HG03521 (cell line): ENCODE data around the gene H1-8.
"Not testable (repeated sequence)": the region's sequence is repeated elsewhere in the genome, so short reads cannot be mapped to it uniquely, and the experiment has no call there.

Source experiments
- ATAC-seq: cut with Tn5 transposase; IDR thresholded peaks from one replicate; pipeline ENCODE4 v1.9.1; 2021; ENCODE audit warnings: mild to moderate bottlenecking, moderate library complexity; ENCODE audit not compliant: unreplicated experiment

H1-8 gene

DNA sequence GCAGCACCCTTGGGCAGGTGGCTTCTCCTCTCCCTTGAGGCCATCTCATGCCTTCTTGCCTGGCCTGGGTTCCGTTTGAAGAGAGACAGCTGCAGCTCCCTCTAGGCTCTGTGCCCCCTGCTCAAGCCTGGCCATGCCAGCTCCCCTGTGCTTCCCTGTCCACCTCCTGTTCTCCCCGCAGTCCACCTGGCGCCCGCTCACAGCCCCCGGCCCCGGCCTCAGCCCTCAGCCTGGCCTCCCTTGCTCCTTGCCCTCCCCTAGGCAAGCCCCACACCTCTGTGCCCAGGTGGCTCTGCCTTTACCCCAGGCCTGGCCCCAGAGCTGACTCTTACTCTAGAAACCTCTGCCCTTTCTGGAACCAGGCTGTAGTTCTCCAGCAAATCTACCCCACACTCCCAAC, 28.4 kb upstream of the H1-8 start:
- no peak for ATAC-seq

DNA sequence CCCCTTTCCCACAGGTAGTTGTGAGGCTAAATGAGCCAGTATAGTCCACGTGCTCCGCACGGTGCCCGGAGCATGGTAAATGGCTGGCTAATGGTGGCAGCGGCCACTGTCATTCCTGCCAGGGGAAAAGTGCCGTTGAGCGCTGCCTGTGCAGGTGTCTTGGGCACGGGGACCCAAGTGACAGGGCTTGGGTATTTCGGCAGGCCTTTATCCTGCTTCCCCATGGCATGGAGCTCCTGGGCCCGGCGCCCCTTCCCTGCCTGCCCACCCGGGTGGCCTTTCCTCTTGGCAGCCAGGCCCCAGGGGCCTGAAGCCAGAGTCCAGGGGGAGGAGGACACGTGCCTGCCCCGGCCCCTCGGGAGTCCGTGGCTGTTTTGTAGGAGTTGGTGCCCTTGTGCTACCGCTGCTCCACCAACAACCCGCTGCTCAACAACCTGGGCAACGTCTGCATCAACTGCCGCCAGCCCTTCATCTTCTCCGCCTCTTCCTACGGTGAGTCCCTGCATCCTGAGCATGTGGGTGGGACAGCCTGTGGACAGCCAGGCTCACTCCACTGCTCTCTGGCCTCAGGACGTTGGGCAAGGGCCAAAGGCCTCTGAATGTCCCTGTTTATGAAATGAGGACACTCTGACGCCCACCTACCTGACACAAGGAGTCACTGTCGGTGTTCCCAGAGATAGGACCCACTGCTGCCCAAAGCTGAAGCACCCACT, 27.7 kb upstream of the H1-8 start:
- not testable (repeated sequence) for ATAC-seq

DNA sequence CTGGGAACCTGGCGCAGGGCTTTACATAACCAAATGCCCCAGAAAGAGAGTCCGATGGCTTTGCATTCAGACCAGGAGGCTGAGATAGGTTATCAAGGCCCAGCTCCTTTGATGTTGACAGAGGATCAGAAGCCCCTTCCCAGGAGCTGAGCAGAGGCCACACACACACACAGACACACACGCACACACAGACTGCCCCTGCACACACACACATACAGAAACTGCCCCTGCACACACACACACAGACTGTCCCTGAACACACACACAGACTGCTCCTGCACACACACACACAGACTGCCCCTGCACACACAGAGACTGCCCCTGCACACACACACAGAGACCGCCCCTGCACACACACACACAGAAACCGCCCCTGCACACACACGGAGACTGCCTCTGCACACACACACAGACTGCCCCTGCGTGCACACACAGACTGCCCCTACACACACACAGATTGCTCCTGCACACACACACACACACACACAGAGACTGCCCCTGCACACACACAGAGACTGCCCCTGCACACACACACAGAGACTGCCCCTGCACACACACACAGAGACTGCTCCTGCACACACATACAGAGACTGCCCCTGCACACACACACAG, 27.0 kb upstream of the H1-8 start:
- not testable (repeated sequence) for ATAC-seq

DNA sequence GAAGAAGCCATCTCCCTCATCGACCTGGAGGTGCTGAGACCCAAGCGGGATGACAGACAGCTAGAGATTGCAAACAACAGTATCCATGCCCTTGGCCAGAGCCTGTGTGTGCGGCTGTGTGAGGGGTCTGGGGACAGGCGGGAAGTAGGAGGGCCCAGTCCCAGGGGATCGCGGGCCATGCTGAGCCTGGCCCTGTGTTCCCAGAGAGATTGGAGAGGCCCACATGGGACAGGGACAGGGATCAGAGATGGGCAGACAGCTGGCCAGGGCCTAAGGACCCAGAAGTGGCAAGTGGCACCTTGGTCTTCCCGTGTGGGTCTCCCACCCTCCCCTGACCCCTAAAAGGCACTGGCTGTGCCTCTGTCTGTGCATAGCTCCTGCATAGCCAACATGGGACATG, 25.5 kb upstream of the H1-8 start:
- ATAC-seq = no peak

DNA sequence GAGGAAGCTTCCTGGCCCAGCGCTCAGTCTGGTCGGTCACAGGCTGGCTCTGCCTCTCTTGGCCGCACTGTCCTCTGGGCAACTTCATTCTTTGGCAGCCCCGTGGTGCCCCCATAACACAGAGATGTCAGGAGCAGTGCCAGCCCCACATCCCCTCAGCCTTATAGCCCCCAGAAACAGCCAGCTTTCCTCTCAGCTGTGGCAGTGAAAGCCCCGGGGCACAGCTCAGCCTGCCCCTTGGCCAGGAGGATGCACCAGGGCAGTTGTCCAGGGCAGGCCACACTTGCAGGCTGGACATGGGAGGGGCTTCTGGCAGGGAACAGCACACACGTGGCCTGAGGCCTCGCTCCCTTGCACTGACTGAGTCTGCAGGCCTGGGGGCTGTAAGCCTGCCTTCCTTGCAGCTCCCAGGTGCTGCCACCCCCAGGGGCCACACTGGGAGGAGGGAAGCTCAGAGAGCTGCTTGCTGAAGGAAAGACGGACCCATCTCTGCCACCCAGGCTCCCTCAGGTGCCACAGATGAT, 24.9 kb upstream of the H1-8 start:
- no peak for ATAC-seq

DNA sequence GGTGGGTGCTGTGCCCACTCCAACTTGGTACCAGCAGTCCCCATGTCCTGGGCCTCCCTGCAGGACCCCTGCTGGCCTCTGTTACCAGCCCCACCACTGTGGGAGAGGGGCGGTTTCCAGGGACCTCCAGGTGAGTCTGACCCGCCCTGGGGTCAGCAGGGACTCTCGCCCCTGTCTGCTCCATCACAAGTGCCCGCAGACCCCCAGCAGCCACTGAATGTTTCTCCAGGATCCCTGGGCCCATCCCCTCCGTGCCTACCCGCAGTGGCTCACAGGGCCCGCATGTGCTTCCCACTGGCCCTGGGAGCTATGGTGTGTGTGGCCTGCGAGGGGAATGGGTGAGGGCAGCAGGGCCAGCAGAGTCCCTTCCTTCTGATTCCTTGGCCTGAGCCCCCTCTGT, 24.4 kb upstream of the H1-8 start:
- ATAC-seq = no peak

DNA sequence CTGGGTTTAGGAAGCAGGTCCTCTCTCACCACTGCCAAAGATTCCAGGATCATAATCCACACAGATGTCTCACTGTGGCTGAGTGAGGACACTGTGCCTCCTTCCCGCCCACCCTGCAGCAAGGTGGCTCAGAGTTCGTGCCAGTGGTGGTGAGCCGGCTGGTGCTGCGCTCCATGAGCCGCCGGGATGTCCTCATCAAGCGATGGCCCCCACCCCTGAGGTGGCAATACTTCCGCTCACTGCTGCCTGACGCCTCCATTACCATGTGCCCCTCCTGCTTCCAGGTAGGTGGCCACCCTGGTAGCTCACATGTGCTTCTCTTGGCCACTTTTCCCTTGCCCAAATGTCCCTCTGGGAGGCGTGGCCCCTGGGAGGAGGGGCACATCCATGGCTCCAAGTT, 23.5 kb upstream of the H1-8 start:
- ATAC-seq = no peak

DNA sequence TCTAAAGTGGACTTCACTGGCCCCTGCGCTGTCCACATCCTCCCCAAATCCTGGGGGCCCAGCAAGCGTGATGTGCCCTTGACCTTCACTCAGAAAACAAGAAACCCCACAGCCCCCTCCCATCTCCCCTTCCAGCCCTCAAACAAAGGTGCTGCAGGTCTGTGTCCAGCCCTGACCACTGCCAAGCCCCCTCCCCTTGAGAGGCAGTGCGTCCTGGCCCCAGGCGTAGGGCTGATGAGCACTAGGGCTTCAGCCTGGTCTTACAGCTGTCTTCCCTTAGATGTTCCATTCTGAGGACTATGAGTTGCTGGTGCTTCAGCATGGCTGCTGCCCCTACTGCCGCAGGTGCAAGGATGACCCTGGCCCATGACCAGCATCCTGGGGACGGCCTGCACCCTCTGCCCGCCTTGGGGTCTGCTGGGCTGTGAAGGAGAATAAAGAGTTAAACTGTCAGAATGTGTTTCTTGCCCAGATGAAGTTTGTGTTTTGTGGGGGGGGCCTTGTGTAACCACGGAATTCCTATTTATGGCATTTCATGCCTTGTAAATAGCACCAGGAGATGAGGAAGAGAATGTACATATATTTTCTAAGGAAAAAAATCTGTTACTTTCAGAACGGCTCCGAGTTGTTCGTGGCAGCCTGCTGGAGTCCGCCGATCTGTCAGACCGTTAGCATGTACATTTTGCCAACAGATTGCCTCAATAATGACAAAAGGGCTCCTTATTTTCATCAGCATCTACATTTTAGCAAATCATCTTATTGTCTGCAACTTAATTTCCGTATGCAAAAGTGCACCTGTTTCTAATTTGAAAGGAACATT, 22.9 kb upstream of the H1-8 start:
- ATAC-seq = no peak

DNA sequence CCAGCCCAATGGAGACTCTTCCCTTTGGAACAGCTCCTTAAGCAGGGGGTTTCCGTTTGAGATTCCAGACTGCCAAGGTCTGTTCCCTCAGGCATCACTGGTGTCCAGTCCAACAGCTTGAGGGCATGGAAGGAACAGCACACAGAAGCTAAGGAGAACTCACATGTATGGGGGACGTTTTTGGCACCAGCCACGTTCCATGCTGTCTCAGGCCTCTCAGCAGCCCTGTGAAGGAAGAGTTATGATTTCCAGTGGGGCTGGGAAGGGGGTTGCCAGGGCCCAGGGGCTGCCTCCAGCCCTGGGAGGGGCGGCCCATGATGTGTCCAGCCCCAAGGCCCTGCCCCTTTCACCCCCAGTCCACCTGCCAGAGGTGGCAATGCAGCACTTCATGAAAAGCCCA, 22.0 kb upstream of the H1-8 start:
- no peak for ATAC-seq

DNA sequence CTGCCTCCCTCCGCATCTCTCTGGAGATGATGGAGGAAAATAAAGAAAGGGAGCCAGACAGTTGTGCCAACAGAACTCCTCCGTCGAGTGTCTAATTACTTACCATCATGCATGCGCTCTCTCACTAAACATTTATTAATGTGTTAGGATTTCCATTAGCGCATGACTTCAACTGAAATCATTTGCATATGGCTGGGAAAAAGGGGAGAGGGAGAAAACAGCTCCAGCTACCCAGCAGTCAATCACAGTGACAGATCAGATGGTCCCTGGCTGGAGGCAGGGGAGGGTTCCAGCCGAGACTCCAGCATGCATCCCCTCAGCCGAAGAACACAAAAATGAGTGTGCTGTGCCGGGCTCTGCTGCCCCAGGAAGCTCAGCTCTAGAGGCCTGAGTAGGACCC, 21.4 kb upstream of the H1-8 start:
- no peak for ATAC-seq

DNA sequence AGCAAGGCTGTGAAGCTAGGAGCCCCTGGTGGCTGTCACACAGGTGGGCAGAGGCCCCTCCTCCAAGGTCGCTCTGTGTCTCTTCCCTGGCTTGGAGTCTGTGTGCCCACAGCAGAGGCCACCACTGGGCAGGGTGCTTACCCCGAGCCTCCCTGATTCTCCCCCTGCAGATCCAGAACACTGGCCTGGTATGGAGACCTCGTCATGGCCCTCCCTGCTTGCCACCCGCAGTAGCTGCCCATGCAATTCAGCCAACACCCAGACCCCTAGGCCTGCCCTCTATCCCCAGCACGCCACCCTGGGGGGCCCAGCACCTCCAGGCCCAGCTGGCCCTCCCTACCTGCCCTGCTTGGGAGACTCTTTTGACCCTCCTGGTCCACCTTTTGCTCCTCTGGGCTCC, 20.0 kb upstream of the H1-8 start:
- no peak for ATAC-seq

DNA sequence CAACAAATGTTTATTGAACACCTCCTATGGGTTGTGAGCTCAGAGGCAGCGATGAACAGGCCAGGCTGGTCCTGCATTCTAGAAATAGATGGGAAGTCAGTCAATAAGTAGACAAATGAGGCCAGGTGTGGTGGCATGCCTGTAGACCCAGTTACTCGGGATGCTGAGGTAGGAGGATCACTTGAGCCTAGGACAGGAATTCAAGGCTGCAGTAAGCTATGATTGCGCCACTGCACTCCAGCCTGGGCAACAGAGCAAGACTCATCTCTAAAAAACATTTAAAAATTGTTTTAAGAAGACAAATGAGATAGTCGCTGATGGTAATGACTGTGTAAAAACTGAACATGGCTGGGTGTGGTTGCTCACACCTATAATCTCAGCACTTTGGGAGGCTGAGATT, 18.9 kb upstream of the H1-8 start:
- no peak for ATAC-seq

DNA sequence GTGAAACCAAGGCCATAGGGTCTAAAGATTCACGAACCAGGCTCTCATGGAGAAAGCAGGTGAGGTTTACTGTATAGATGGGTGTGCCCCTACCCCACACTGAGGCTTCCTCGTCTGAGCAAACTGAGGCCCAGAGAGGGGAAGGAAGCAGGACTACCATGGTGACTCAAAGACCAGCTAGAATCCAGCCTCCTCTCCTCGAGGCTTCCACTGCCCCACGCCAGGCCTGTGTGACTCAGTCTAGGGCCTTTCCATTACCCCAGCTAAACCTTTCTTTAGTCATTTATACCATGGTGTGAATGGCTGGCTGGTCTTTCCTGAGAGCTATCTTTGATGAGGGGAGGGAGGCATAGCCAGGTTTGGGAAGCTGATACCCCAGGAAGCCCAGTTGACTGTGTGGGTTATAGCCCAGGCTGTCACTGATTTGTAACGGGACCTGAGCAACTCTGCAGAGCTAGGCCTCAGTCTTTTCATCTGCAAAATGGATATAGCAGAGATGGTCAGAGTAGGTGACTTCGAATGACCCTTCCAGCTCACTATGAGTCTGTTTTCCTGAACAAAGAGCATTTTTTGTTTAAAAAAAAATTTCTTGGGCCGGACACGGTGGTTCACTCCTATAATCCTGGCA, 17.5 kb upstream of the H1-8 start:
- no peak for ATAC-seq

DNA sequence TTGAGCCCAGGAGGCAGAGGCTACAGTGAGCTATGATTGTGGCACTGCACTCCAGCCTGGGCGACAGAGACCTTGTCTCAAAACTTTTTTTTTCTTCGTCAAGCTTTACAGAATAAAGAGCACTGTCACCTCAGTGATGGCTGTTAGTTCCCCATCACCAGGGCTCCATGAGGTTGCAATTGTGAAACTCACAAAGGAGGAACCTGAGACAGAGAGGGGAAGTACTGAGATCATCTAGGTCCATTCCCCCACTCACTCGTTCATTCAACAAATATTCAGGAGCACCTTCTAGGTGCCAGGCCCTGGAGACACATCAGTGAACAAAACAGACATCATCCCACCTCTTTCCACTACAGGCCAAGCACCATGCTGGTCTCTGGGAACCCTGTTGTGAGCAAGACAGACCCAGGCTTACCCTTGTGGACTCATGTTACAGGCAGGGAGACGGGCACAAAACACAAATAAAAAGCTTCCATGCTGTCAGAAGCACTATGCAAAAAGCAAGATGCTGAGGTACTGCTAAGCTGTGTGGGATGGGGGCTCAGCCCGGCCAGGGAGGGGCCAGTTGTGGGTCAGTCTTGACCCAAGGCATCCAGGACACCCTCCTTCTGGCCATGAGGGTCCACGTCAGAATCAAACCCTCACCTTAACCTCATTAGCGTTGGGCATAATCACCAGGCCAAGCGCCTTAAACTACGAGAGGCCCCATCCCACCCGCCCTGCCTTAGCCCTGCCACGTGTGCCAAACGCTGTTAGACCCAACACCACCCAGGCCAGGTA, 16.7 kb upstream of the H1-8 start:
- peak; percentile 84 for ATAC-seq

DNA sequence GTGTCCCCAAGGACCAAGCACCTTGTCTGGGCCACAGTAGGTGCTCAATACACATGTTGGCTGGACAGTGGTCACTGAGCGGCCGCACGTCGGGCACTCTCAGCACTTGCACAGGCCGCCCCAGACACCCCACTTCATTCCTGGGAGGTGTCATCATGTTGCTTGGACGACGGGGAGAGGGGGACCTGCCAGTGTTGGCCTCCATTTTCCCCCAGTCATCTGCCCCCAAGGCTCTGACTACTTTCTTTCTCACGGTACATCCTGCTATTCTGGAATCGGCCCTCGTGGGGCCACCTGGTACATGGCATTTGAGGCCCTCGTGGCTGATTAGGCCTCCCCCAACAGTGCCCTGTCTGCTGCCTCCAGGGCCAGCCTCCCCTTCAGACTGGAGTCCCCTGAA, 15.7 kb upstream of the H1-8 start:
- ATAC-seq = no peak

DNA sequence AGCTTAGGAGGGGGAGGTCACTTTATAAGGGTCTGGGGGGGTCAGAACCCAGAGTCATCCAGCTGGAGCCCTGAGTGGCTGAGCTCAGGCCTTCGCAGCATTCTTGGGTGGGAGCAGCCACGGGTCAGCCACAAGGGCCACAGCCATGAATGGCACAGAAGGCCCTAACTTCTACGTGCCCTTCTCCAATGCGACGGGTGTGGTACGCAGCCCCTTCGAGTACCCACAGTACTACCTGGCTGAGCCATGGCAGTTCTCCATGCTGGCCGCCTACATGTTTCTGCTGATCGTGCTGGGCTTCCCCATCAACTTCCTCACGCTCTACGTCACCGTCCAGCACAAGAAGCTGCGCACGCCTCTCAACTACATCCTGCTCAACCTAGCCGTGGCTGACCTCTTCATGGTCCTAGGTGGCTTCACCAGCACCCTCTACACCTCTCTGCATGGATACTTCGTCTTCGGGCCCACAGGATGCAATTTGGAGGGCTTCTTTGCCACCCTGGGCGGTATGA, 14.3 kb upstream of the H1-8 start, which contains the start of gene RHO:
Gene RHO, plus strand, starts transcription at position 51 of the 512 bp plus-strand sequence. Its CDS starts 95 bp downstream, at position 146.
- ATAC-seq = no peak

DNA sequence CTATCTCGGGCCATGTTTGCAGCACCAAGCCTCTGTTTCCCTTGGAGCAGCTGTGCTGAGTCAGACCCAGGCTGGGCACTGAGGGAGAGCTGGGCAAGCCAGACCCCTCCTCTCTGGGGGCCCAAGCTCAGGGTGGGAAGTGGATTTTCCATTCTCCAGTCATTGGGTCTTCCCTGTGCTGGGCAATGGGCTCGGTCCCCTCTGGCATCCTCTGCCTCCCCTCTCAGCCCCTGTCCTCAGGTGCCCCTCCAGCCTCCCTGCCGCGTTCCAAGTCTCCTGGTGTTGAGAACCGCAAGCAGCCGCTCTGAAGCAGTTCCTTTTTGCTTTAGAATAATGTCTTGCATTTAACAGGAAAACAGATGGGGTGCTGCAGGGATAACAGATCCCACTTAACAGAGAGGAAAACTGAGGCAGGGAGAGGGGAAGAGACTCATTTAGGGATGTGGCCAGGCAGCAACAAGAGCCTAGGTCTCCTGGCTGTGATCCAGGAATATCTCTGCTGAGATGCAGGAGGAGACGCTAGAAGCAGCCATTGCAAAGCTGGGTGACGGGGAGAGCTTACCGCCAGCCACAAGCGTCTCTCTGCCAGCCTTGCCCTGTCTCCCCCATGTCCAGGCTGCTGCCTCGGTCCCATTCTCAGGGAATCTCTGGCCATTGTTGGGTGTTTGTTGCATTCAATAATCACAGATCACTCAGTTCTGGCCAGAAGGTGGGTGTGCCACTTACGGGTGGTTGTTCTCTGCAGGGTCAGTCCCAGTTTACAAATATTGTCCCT, 13.4 kb upstream of the H1-8 start:
- ATAC-seq = no peak

DNA sequence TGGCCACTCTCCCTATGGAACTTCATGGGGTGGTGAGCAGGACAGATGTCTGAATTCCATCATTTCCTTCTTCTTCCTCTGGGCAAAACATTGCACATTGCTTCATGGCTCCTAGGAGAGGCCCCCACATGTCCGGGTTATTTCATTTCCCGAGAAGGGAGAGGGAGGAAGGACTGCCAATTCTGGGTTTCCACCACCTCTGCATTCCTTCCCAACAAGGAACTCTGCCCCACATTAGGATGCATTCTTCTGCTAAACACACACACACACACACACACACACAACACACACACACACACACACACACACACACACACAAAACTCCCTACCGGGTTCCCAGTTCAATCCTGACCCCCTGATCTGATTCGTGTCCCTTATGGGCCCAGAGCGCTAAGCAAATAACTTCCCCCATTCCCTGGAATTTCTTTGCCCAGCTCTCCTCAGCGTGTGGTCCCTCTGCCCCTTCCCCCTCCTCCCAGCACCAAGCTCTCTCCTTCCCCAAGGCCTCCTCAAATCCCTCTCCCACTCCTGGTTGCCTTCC, 12.7 kb upstream of the H1-8 start:
- ATAC-seq = no peak

DNA sequence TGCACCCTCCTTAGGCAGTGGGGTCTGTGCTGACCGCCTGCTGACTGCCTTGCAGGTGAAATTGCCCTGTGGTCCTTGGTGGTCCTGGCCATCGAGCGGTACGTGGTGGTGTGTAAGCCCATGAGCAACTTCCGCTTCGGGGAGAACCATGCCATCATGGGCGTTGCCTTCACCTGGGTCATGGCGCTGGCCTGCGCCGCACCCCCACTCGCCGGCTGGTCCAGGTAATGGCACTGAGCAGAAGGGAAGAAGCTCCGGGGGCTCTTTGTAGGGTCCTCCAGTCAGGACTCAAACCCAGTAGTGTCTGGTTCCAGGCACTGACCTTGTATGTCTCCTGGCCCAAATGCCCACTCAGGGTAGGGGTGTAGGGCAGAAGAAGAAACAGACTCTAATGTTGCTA, 12.2 kb upstream of the H1-8 start:
- ATAC-seq = no peak
